ENCODE results near the gene ULK4. TPM values are rescaled to one million over a fixed set of nuclear protein-coding genes. Genes with fewer than 3 reads are reported as not detected.
"Not testable (repeated sequence)": the region's sequence is repeated elsewhere in the genome, so short reads cannot be mapped to it uniquely, and the experiment has no call there.

ULK4 gene
- polyA plus RNA-seq, 1 donor = 2.4 TPM

- DNase-seq = no peak
Observed at GRCh38 chr3:41956574-41956973, 5.3 kb downstream of the ULK4 start.

GRCh38 chr3:41955192-41955591 lies 6.7 kb downstream of the ULK4 start:
- no peak for DNase-seq

DNA sequence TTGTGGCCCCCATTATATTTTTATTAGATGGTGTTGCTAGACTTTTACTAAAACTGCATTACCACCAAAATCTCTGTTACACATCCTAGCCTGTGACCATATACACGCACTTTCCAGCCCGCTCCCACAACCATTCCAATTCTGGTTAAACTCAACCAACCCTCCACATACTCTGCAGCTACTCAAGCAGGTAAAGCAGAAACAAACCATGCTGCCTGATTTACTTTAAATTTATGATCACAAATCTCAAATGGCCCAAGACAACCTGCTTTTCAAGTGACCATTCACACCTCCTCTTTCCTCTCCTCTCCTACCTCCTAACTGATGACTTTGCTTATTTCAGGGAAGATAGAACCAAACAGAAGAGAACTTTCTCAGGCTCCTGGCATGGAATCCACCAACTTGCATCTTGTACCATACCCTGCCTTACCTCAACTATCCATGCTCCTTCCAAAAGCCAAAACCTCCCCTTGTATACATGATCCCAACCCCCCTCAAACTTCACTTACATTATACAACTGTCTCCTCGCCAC lies 18.5 kb downstream of the ULK4 start:
- DNase-seq = no peak

DNA sequence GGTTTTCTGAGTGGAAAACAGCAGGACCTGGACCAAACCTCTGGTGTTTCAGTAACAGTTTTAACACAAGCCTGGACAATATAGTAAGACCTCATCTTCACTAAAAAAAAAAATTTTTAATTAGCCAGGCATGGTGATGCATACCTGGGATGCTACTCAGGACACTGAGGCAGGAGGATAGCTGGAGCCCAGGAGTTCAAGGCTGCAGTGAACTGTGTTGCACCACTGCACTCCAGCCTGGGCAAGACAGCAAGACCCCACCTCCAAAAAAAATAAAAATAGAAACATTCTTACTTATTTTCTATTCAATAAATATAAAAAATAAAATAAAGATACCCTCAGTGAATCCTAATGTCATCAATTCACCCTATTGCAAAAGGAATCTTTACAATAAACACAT lies 21.5 kb downstream of the ULK4 start:
- DNase-seq = no peak

DNA sequence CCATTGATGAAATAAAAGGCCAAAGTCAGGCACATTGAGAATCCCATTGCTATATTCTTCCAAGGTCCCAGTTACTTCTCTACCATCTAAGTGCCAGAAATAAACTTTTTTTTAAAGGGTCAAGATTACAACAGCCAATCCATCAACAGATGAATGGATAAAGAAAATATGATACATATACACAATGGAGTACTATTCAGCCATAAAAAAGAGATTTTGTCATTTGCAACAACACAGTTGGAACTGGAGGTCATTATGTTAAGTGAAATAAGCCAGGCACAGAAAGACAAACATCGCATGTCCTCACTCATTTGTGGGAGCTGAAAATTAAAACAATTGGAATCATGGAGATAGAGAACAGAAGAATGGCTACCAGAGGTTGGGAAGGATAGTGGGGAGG lies 25.5 kb downstream of the ULK4 start:
- no peak for DNase-seq

- DNase-seq = no peak
Observed at GRCh38 chr3:41933154-41933676, 28.7 kb downstream of the ULK4 start.

DNA sequence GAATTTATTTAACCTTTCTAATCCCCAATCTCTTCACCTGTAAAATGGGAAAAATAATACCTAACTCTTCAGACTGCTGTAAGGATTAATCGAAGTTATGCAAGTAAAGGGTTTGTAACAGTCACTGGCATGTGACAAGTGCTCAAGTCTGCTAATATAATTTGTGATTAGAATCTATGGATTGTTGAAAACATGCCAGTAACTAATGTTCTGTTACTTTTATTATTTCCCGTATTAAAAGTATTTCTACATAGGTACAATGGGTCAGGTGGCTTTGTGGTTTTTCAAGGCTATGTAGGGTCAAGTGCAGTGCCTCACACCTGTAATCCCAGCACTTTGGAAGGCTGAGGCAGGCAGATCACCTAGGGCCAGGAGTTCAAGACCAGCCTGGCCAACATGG lies 29.4 kb downstream of the ULK4 start:
- no peak for DNase-seq

GRCh38 chr3:41920406-41920965 lies 41.4 kb downstream of the ULK4 start:
- DNase-seq = no peak

DNA sequence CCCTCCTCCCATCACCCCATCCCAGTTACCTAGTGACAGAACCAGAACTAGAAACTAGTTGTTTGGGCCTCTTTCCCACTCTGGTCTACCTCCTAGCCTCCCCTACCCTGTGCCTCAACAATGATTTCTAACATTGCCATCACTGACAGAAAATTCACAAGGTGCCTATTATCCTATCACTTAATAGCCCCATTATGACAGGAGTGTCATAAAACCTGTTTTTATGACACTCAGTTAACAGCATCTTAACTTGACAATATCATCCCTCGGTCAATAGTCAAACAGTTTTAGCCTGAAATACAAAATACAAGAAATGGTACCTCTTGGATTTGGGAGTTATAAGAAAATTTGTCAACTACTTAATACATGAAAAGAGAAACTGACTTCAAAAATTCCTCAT lies 46.5 kb downstream of the ULK4 start:
- DNase-seq = no peak

GRCh38 chr3:41912280-41912679 lies 49.6 kb downstream of the ULK4 start:
- no peak for DNase-seq

- DNase-seq = no peak
Observed at GRCh38 chr3:41907330-41908073, 54.4 kb downstream of the ULK4 start.

DNA sequence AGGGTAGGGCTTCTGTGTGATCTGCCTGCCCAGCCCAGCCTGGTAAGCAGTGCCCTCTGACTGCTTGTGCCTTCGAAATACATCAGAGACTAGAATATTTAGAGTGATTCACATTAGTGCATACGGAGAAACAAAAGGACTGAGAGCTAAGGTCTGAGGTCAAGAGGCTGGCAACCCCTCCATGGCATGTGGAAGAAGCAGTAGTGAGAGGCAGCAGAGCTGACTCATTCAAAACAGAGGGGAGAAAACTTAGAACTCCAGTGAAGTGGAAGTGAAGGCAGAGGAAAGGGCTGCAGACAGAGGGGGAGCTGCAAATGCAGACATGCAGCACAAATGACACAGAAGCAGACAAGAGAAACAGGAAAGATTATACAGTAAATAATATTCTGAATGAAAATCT lies 61.6 kb downstream of the ULK4 start:
- no peak for DNase-seq

DNA sequence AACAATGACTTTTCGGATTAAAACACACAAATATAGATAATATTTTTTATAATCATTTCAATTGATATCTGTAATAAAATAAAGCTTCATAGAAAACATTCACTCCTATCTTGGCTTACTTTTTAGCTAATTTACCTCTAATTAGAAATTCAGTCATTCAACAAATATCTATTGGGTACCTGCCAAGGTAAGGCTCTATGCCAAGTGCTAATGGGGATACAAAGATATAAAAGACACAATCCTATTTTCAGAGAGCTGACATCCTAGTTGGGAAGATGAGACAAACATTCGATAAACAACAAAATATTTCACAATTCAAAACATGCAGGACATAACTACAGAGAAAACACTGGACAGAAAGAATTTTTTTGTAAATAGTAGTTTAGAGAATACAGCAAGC lies 63.3 kb downstream of the ULK4 start:
- no peak for DNase-seq

GRCh38 chr3:41893977-41894376 lies 67.9 kb downstream of the ULK4 start:
- peak; percentile 23 for DNase-seq

DNA sequence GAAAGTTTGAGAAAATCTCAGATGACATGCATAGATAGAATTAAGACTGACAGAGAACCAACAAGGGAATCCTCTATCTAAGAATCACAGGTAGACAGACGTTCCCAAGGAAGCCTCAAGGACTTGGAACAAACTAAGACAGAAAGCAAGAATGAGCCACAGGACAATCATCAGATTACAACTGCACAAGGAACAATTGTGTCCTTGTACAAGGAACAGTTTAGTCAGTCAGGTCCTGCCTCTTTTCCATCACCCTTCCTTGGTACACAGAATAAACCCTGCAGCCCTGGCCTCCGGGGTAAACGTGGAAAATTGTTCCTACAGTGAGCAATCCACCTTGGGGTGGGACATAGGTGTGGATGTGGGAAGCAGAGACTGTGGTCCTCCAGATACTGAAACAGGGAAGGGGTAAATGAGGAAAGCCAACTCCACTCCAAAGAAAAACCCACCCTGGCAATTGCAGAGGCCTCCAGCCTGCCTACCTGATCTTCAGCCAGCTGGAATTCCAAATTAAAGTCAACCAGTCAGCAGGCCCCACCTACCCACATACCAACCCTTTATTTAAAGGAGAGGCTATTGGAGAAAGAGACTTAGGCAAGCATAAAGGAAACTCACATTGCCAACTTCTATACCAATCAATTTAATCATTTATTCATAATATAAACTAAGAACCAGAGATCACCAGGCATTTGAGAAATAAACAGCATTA lies 73.4 kb downstream of the ULK4 start:
- DNase-seq = no peak

DNA sequence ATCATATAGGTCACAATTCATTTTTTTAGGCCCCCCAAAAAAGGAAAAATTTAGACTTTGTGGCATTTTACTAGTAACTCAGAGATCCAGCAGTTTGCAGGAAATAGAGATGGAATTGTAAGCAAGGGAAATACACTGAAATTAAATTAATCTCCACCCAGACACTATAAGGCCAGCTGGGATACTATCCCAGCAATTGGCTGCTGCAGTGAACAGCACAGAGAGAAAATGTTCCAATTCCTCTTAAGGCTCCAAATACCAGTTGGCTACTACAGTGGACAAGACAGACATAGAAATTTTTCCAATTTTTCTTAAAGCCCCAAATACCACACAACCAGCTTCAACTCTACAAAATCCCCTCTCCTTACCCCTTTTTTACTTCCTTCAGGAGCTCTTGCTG lies 78.9 kb downstream of the ULK4 start:
- peak; percentile 23 for DNase-seq

- peak; percentile 49 for DNase-seq
Observed at GRCh38 chr3:41881233-41881821, 80.6 kb downstream of the ULK4 start.

- DNase-seq = no peak
Observed at GRCh38 chr3:41880387-41880786, 81.5 kb downstream of the ULK4 start.

- DNase-seq = not testable (repeated sequence)
Observed at GRCh38 chr3:41877741-41878140, 84.2 kb downstream of the ULK4 start.

DNA sequence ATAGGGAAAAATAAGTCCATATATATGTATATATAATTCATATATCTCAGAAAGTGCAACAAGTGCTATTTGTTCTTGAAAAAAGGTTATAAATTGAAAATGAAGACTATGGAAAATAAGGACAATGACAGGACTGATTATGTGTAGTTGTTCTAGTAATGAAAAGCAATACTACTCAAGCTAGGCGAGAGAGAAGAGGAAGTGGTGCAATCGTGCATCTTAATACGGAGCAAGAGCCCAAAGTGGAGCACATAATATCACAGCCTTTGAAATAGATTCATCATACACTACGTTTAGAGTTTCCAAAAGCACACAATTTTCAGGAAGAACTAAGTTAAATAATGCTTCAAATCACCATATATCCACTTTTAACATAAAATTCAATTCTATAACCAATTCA lies 87.9 kb downstream of the ULK4 start:
- no peak for DNase-seq

GRCh38 chr3:41872157-41872556 lies 89.7 kb downstream of the ULK4 start:
- no peak for DNase-seq

DNA sequence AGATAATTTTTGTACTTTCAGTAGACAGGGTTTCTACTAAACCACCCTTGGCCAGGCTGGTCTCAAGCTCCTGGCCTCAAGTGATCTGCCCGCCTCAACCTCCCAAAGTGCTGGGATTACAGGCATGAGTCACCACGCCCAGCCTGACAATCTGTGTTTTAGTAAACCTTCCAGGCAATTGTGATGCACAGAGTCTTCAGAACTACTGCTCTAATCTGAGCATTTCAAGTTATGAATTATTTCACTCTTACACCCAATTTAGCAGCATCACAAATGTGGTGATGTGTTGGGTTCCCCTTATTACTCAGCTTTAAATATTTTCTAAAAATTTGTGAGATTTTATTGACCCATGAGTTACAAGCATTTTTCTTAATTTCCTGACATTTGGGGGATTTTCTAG lies 94.4 kb downstream of the ULK4 start:
- DNase-seq = no peak

DNA sequence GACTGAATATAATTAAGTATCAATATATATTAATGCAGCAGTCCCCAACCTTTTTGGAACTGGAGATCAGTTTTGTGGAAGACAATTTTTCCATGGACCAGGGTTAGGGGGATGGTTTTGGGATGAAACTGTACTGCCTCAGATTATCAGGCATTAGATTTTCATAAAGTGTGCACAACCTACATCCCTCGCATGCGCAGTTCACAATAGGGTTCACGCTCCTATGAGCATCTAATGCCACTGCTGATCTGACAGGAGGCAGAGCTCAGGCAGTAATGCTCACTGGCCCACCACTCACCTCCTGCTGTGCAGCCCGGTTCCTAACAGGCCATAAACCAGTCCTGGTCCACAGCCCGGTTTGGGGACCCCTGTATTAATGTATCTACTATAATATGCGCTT lies 95.6 kb downstream of the ULK4 start:
- DNase-seq = no peak

Measured in hindlimb muscle (tissue), 1 donor.